ENCODE measurements around the gene AMMECR1.

DNA sequence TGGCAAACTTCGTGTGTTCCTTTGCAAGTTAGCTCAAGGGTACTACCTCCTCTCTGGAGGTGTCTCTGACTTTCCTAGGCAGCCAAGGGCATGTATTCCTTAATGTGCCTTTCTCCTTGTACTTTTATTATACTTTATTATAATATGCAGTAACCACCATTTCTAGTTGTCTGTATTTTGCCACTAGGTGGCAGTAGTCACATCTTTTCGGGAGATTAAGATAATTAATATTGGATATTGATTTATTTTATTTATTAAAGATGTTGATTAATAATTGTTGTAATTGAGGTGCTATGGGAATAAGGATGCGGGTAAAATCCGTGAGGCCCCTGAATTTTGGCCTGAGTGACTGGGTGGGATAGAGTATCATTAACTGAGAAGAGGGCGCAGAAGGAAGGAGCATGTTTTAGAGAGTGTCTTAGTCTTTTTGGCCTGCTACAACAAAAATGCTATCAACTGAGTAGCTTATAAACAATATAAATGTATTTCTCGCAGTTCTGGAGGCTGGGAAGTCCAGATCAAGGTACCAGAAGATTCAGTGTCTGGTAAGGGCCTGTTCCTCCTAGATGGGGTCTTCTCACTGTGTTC is 161.6 kb downstream of the AMMECR1 start:
- no peak for TF ChIP-seq POLR2A (IDR thresholded peaks at IDR 0.05)
- TF ChIP-seq, protein P1, sequence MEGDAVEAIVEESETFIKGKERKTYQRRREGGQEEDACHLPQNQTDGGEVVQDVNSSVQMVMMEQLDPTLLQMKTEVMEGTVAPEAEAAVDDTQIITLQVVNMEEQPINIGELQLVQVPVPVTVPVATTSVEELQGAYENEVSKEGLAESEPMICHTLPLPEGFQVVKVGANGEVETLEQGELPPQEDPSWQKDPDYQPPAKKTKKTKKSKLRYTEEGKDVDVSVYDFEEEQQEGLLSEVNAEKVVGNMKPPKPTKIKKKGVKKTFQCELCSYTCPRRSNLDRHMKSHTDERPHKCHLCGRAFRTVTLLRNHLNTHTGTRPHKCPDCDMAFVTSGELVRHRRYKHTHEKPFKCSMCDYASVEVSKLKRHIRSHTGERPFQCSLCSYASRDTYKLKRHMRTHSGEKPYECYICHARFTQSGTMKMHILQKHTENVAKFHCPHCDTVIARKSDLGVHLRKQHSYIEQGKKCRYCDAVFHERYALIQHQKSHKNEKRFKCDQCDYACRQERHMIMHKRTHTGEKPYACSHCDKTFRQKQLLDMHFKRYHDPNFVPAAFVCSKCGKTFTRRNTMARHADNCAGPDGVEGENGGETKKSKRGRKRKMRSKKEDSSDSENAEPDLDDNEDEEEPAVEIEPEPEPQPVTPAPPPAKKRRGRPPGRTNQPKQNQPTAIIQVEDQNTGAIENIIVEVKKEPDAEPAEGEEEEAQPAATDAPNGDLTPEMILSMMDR (IDR thresholded peaks at IDR 0.05) = peak; percentile 10 to 53 (median 40)

Measured in uterus (tissue), 2 donors.